Metanephros (tissue), 2 donors: ENCODE data around the gene LFNG. TPM values are rescaled to one million over a fixed set of nuclear protein-coding genes. Genes with fewer than 3 reads are reported as not detected.

Experiments used
- small RNA-seq: library from RNA; depleted of rRNA; stranded (forward); fragments of <200 nt; gene quantifications from one replicate; pipeline ENCODE3, GENCODE V24; 2014; ENCODE audit warnings: low replicate concordance
- total RNA-seq: library from RNA; depleted of rRNA; stranded (reverse); fragments of >200 nt; gene quantifications from one replicate; pipeline ENCODE4 v1.2.3, GENCODE V29; 2014

The LFNG gene, protein sequence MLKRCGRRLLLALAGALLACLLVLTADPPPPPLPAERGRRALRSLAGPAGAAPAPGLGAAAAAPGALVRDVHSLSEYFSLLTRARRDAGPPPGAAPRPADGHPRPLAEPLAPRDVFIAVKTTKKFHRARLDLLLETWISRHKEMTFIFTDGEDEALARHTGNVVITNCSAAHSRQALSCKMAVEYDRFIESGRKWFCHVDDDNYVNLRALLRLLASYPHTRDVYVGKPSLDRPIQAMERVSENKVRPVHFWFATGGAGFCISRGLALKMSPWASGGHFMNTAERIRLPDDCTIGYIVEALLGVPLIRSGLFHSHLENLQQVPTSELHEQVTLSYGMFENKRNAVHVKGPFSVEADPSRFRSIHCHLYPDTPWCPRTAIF
- total RNA-seq, result 42.0 TPM

GRCh38 chr7:2519119-2519930 is at the start of gene LFNG:
TSS of gene LFNG (plus strand) at chr7:2519774. CDS start at chr7:2519862, 88 bp downstream.

GRCh38 chr7:2476298-2476697 is 43.3 kb upstream of the LFNG start, which contains the start of gene GRIFIN:
TSS of gene GRIFIN (minus strand) at chr7:2476398. CDS start at chr7:2476383, 15 bp downstream.

GRCh38 chr7:2555121-2556052 is 35.8 kb downstream of the LFNG start, which contains the start of gene BRAT1:
TSS of gene BRAT1 (minus strand) at chr7:2555524. CDS start at chr7:2554431, 1,093 bp downstream.

GRCh38 chr7:2558629-2559282 is 39.2 kb downstream of the LFNG start, which contains the start of gene IQCE:
TSS of gene IQCE (plus strand) at chr7:2558979. CDS start at chr7:2559182, 203 bp downstream.

Small RNA genes lying within 50 kb of the gene (small RNA-seq; reads per million reads assigned to genes)
- not detected for gene MIR4648

Other genes starting within 250 kb of the LFNG start
- gene SNX8, start 205.3 kb upstream of the LFNG start, total RNA-seq, result 31.1 TPM
- 113 TPM for gene EIF3B, start 164.9 kb upstream of the LFNG start, total RNA-seq
- 14.5 TPM for gene CHST12, start 116.2 kb upstream of the LFNG start, total RNA-seq
- gene GRIFIN, start 43.4 kb upstream of the LFNG start, total RNA-seq, result not detected
- gene BRAT1, start 35.8 kb downstream of the LFNG start, total RNA-seq, result 48.0 TPM
- 13.5 TPM for gene IQCE, start 39.2 kb downstream of the LFNG start, total RNA-seq
- 82.1 TPM for gene TTYH3, start 112.2 kb downstream of the LFNG start, total RNA-seq
- 0.23 TPM for gene AMZ1, start 168.4 kb downstream of the LFNG start, total RNA-seq